ENCODE results near the gene DUSP19. TPM values are rescaled to one million over a fixed set of nuclear protein-coding genes. Genes with fewer than 3 reads are reported as not detected.
A peak's percentile ranks its signal among the peaks of the same experiment; 100 is the strongest.

The DUSP19 gene
- total and polyA plus RNA-seq, 2 of the 13 experiments (the other 11 are each of a cell fraction or from before 2014, with no cell fraction given): 1.3 to 1.9 TPM

GRCh38 chr2:183070942-183071844 lies 7.4 kb upstream of the DUSP19 start (continued):
- TF ChIP-seq ZNF839 (CRISPR knock-in tag; IDR thresholded peaks at IDR 0.05; ENCODE audit: borderline replicate concordance): no peak
- TF ChIP-seq JUN (CRISPR knock-in tag; IDR thresholded peaks at IDR 0.05): no peak
- no peak for TF ChIP-seq YEATS4 (CRISPR knock-in tag; IDR thresholded peaks at IDR 0.05; ENCODE audit: borderline replicate concordance)
- no peak for TF ChIP-seq DNMT3B (CRISPR knock-in tag; conservative IDR thresholded peaks at IDR 0.05)
- TF ChIP-seq EHMT2 (IDR thresholded peaks at IDR 0.05; ENCODE audit: borderline replicate concordance, low read depth, low read length): no peak
- no peak for TF ChIP-seq ATF5 (CRISPR knock-in tag; IDR thresholded peaks at IDR 0.05; ENCODE audit: low read depth)
- TF ChIP-seq, protein P1, sequence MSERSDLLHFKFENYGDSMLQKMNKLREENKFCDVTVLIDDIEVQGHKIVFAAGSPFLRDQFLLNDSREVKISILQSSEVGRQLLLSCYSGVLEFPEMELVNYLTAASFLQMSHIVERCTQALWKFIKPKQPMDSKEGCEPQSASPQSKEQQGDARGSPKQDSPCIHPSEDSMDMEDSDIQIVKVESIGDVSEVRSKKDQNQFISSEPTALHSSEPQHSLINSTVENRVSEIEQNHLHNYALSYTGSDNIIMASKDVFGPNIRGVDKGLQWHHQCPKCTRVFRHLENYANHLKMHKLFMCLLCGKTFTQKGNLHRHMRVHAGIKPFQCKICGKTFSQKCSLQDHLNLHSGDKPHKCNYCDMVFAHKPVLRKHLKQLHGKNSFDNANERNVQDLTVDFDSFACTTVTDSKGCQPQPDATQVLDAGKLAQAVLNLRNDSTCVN (CRISPR knock-in tag; IDR thresholded peaks at IDR 0.05; ENCODE audit: borderline replicate concordance): no peak
- TF ChIP-seq ZNF3 (CRISPR knock-in tag; IDR thresholded peaks at IDR 0.05): no peak
- TF ChIP-seq, protein P2, sequence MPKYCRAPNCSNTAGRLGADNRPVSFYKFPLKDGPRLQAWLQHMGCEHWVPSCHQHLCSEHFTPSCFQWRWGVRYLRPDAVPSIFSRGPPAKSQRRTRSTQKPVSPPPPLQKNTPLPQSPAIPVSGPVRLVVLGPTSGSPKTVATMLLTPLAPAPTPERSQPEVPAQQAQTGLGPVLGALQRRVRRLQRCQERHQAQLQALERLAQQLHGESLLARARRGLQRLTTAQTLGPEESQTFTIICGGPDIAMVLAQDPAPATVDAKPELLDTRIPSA (CRISPR knock-in tag; IDR thresholded peaks at IDR 0.05; ENCODE audit: borderline replicate concordance): no peak
- TF ChIP-seq U2AF2 (IDR thresholded peaks at IDR 0.05; ENCODE audit: low read depth, low read length): no peak
- no peak for TF ChIP-seq ZNF619 (CRISPR knock-in tag; IDR thresholded peaks at IDR 0.05)
- TF ChIP-seq FOXK1 (CRISPR knock-in tag; IDR thresholded peaks at IDR 0.05; ENCODE audit: borderline replicate concordance, low read depth): peak; percentile 26; the same call in 1 of the 2 replicates
- TF ChIP-seq HDAC2 (CRISPR knock-in tag; IDR thresholded peaks at IDR 0.05): peak; percentile 68
- no peak for TF ChIP-seq WIZ (CRISPR knock-in tag; IDR thresholded peaks at IDR 0.05)
- peak; percentile 77; the same call in 1 of the 2 replicates for TF ChIP-seq KDM5B (CRISPR knock-in tag; IDR thresholded peaks at IDR 0.05; ENCODE audit: borderline replicate concordance)
- no peak for TF ChIP-seq JUNB (CRISPR knock-in tag; IDR thresholded peaks at IDR 0.05; ENCODE audit: borderline replicate concordance)
- no peak for TF ChIP-seq GATA4 (IDR thresholded peaks at IDR 0.05; ENCODE audit: borderline replicate concordance, low read depth)
- no peak for TF ChIP-seq GZF1 (CRISPR knock-in tag; IDR thresholded peaks at IDR 0.05)
- peak; percentile 42; the same call in 1 of the 2 replicates for TF ChIP-seq TFE3 (CRISPR knock-in tag; IDR thresholded peaks at IDR 0.05)
- no peak for TF ChIP-seq MTA3 (CRISPR knock-in tag; IDR thresholded peaks at IDR 0.05)
- TF ChIP-seq ZNF460 (CRISPR knock-in tag; IDR thresholded peaks at IDR 0.05; ENCODE audit: borderline replicate concordance): no peak
- TF ChIP-seq NFATC3 (CRISPR knock-in tag; IDR thresholded peaks at IDR 0.05): no peak
- no peak for TF ChIP-seq ZNF343 (CRISPR knock-in tag; IDR thresholded peaks at IDR 0.05)
- no peak for TF ChIP-seq SAFB2 (CRISPR knock-in tag; IDR thresholded peaks at IDR 0.05; ENCODE audit: borderline replicate concordance, low read depth)
- TF ChIP-seq CHCHD3 (CRISPR knock-in tag; IDR thresholded peaks at IDR 0.05): no peak
- TF ChIP-seq AKAP8 (CRISPR knock-in tag; IDR thresholded peaks at IDR 0.05): no peak
